CD4-positive, alpha-beta T cell treated with Interleukin-1 beta for 1 hour (primary cell): Measurements from ENCODE around the gene FOXK2.

Experiments used
- DNase-seq, 2 donors: peaks; one replicate each; pipeline ENCODE4 v3.0.0-alpha.2; 2020 to 2022

FOXK2 gene

GRCh38 chr17:82592289-82592766 is 72.8 kb downstream of the FOXK2 start:
- DNase-seq = no peak

DNA sequence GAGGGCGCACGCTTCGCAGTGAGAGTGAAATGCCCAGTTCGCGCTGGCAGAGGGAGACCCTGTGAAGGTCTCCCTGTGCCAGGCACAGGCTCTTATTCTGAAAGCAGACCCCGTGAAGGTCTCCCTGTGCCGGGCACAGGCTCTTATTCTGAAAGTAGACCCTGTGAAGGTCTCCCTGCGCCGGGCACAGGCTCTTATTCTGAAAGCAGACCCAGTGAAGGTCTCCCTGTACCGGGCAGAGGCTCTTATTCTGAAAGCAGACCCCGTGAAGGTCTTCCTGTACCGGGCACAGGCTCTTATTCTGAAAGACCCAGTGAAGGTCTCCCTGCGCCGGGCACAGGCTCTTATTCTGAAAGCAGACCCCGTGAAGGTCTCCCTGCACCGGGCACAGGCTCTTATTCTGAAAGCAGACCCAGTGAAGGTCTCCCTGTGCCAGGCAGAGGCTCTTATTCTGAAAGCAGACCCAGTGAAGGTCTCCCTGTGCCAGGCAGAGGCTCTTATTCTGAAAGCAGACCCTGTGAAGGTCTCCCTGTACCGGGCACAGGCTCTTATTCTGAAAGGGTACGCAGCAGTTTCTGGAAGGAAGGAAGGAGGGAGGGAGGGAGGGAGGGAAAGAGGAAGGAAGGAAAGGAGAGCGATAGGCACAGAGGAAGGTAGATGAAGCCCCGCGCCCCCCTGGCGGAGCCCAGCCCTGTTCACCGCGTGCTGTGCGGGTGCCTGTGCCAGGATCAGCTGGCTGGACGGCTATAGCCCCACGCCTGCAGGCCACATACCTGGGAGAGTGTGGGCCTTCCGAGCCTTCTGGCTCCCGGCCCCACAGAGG is 73.4 kb downstream of the FOXK2 start:
- peak; percentile 84 to 85 for DNase-seq

GRCh38 chr17:82593590-82594087 is 74.1 kb downstream of the FOXK2 start:
- DNase-seq = no peak

GRCh38 chr17:82594571-82594970 is 75.0 kb downstream of the FOXK2 start:
- no peak for DNase-seq

GRCh38 chr17:82595893-82596292 is 76.4 kb downstream of the FOXK2 start:
- no peak for DNase-seq

GRCh38 chr17:82596296-82596695 is 76.8 kb downstream of the FOXK2 start:
- DNase-seq = no peak

DNA sequence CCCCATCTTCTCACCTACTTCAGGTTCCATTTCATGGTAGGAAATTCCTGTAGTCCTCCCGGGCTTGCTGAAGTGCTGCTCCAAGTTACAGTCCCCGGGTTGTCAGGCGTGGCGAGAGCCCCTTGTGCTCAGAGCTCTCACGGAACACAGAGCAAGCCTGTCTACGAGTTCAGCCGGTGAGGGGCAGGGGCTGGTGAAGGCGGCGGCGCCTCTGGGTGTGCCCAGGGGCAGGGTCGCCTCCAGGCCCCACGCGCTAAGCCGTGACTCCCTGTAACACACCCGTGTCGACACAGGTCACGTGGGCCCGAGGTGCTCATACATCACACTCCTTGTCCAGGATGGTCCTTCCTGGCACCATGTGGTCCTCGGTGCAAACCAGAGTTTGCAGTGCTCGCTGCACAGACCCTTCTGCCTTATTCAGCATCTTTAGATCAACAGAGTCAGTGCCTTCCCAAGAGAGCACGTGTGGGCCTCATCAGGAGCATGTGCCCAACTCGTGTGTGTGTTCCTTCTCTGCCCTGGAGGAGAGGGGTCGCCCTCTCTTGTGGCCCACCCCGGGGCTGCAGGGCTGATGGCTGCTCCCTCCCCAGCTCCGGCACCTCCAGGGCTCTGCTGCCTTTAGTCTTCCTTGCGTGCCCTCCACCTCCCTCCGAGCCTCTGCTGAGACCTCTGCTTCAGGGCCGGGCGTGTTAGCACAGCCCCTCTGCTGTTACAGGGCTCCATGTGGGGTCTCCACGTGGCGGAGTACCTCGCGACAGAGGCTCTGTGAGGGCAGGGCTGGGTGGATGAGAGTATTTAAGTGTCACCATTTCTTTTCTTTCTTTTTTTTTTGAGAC is 77.5 kb downstream of the FOXK2 start:
- DNase-seq = no peak

DNA sequence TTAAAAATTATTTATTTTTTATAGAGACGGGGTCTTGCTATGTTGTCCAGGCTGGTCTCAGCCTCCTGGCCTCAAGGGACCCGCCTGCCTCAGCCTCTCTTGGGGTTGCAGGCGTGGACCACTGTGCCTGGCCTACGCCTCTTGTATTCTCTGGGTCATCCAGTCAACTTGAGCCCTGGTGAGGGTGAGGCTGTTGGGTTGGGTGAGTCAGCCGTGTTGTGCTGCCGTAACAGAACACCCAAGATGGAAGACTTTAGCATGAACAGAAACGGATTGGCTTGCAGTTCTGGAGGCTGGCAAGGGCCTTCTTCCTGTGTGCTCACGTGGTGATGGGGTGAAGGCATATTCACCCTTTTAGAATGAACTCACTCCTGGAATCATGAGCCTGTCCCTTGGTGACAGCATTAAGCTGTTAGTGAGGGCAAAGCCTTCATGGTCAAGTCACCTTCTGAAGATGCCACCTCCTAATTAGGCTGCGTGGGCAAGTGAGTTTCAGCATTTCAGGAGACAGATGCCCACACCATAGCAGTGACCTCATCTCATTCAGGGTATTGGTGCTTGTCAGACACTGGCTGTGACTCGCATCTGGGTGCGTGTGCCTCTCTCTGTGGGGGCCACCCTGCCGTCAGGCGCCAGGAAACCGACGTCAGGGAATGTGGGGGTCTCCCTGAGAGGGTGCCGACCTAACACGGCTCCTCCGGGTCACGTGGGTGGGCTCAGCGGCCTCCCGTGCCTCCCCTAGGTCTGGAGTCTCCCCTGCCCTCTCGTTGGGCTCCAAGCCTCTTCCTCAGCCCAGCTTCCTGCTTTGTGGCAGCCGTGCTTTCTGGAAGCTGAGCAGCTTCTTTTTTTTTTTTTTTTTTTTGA is 79.0 kb downstream of the FOXK2 start:
- no peak for DNase-seq

DNA sequence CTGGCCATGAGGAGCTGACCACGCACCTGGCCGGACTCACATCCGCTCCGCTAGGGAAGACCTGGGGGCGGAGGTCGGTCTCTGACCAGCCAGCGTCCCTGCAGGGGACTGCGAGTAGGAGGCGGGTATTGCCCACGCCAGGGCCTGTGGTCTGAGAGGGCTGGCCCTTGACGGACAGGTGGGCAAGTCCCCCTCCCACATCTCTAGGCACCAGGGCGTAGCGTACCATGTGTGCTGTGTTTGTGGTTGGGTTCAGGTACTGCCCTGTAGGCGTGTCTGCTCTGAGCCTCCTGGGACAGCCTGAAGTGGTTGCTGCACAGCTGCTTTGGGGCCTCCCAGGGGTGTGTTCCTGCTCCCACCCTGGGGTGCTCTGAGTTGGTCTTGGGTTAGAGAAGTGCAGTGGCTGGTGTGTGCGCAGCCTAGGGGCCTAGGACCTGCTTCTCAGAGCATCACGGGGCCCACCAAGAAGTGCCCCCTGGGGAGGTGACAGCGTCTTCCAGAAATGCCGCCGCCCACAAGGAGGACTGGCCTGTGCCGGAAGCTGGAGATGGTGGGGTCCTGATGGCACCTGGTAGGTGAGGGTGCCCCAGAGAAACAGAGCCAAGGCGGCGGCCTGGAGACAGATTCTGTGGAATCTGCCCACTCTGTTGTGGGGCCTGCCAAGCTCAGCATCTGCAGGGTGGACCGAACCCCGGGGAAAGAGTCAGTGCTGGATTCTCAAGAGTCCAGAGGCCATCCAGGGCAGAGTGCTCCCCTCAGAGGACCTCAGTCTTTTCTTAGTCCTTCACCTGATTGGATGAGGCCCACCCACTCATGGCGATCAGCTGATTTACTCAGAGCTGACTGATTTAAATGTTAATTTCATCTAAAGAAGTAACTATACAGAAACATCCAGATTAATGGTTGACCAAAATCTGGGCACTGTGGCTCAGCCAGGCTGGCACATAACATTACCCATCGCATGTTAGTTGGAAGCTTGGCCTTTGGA is 80.4 kb downstream of the FOXK2 start:
- DNase-seq = no peak

GRCh38 chr17:82600731-82601446 is 81.4 kb downstream of the FOXK2 start:
- no peak for DNase-seq

DNA sequence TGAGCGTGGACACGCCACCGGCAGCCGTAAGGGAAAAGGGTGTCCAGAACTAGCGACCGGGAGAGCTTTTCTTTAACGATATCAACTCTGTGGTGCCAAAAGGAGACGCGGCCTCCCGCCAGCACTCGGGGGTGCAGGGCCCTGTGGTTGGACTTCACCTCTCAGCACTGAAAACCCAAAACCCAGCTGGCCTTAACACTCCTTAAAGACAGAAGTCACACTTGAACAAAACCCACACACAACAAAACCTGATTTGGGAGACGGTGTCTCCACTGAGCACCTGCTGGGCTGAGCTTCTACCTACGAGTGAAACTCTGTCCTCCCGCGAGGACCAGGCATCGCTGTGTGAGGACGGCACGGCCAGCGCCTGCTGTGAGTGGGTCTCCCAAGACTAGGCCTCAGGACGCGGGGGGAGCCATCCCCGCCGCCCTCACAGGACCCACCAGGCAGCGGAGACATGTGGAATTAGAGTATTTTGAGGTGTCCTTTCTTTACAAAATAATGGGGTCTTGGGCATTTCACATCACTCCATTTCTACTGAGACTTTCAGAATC is 82.0 kb downstream of the FOXK2 start:
- no peak for DNase-seq

DNA sequence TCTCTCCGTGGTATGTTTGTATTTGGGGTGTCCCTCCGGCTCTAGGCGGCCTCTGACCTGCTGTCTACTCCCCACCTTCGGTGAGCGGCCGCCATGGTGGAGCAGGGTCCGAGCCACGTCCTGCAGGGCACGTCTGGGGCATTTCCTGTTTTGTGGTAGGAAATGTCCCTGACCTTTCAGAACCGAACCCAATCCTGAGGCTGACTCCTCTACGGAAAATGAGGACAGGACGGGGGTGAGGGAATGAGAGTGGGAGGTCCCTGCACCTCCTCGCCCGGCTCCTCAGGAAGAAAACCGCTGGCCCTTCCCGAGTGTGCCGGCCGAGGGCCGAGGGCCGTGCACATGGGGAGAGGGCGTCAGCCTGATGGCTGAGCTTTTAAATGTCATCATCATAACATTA is 83.0 kb downstream of the FOXK2 start:
- no peak for DNase-seq

DNA sequence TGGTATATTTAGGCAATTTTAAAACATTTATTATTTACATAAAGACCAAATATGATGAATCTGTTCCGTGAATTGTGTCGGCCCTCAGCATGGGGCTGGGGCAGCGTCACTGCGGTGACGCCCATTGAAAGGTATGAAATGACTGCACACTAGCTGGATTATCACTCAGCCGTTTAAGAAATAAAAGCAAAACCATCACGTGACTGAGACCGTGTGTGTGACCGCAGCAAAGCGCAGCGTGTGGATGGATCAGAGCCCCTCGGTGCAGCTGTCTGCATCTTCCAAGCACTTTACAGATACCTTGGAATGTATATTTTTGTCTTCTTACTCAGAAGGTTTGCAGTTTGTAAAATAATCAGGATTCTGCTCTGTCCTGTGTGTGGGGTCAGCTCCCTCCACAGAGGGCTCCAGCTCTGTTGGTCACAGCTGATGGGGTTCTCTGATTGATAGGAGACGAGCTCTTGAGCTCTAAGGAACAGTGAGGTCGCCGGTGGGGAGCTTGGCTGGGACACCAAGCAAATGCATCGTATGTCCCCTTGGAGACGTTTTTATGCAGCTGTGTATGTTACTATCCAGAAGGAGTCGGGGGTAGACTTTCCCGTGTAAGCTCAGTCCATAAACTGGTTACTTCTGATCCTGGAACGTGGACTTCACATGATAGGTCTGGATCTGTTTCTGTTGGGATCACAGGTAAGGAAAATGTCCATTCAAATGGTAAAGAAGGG is 83.6 kb downstream of the FOXK2 start:
- DNase-seq = no peak

DNA sequence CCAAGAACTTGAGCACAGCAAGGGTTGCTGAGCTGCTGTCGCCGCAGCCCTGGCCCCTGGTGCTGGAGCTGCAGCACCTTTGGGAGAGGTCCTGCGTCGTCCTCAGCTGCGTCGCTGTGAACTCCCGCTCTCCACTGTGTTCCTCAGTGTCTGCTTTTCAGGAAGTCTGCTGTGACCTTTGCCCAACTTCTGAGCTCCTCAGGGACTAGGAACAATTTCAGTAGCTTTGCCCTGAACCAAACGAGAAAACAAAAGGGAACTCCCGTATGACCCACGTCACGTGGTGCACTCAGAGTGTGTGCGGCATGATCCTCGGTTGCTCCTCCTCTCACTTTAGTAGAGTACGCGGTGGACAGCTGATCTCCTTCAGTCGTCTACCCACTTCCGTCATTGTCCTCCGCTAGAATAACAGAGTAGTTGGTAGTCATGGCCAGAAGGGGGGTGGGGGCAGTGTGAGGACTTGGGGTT is 84.5 kb downstream of the FOXK2 start:
- DNase-seq = peak; percentile 22 to 76

GRCh38 chr17:82604532-82604931 is 85.0 kb downstream of the FOXK2 start:
- no peak for DNase-seq

- DNase-seq = no peak
These were observed 86.5 kb downstream of the FOXK2 start for GRCh38 chr17:82605939-82606600.

- no peak for DNase-seq
These were observed 89.3 kb downstream of the FOXK2 start for GRCh38 chr17:82608816-82609215.

GRCh38 chr17:82609655-82610054 is 90.1 kb downstream of the FOXK2 start:
- no peak for DNase-seq
